Adipose tissue (tissue), 3 donors: ENCODE measurements around the gene IFNAR1. TPM values are rescaled to one million over a fixed set of nuclear protein-coding genes. Genes with fewer than 3 reads are reported as not detected.
A peak's percentile ranks its signal among the peaks of the same experiment; 100 is the strongest.
"Not testable (repeated sequence)": the region's sequence is repeated elsewhere in the genome, so short reads cannot be mapped to it uniquely, and the experiment has no call there.

ENCODE experiments used
- H3K27ac ChIP-seq: one replicate; pipeline ENCODE4 v1.5.1; 2013; ENCODE audit warnings: low read depth, low read length
- WGBS, 3 donors: extraction: QIAGEN DNeasy Blood & Tissue Kit; methylation state at CpG; one replicate each; pipeline ENCODE4 v1.1.7; 2013; 5-methylcytosine and 5-hydroxymethylcytosine counted together
- polyA plus RNA-seq, 3 donors: library from polyadenylated mRNA; stranded (reverse); fragments of 200-250 nt; gene quantifications; one replicate each; pipeline ENCODE4 v1.2.3, GENCODE V29; 2013
- donor health status: healthy with polysubstance abuse.
- donor health status: Bipolar disorder and iron deficiency.
- donor health status: healthy.

Gene IFNAR1
- polyA plus RNA-seq, 3 donors = 18.3 to 56.9 (median 26.0) TPM

GRCh38 chr21:33302055-33302454, 22.7 kb upstream of the IFNAR1 start:
- 85 to 92% (median 90%) methylated on average over 7 of the region's 7 CpGs for WGBS, 3 donors
- H3K27ac ChIP-seq = no peak overlapping the region

GRCh38 chr21:33302796-33303195, 22.0 kb upstream of the IFNAR1 start:
- no peak overlapping the region for H3K27ac ChIP-seq
- 86 to 95% (median 91%) methylated on average over 7 of the region's 7 CpGs for WGBS, 3 donors

GRCh38 chr21:33305344-33305671, 19.5 kb upstream of the IFNAR1 start:
- 86 to 97% (median 94%) methylated on average over 4 of the region's 4 CpGs for WGBS, 3 donors
- H3K27ac ChIP-seq = no peak overlapping the region

GRCh38 chr21:33305938-33306337, 18.8 kb upstream of the IFNAR1 start:
- WGBS, 3 donors = 93 to 96% (median 93%) methylated on average over 2 of the region's 2 CpGs
- no peak overlapping the region for H3K27ac ChIP-seq

GRCh38 chr21:33308586-33309490, 15.9 kb upstream of the IFNAR1 start:
- 41 to 57% (median 45%) methylated on average over 6 of the region's 6 CpGs for WGBS, 3 donors
- H3K27ac ChIP-seq = no peak overlapping the region

GRCh38 chr21:33309778-33310177, 15.0 kb upstream of the IFNAR1 start:
- 79 to 90% (median 89%) methylated on average over 1 of the region's 1 CpG for WGBS, 3 donors
- H3K27ac ChIP-seq = no peak overlapping the region

GRCh38 chr21:33312121-33312520, 12.6 kb upstream of the IFNAR1 start:
- 75 to 87% (median 85%) methylated on average over 3 of the region's 3 CpGs for WGBS, 3 donors
- no peak overlapping the region for H3K27ac ChIP-seq

- no peak overlapping the region for H3K27ac ChIP-seq
- 91 to 95% (median 95%) methylated on average over 1 of the region's 1 CpG for WGBS, 3 donors
Observed at GRCh38 chr21:33313183-33313582, 11.6 kb upstream of the IFNAR1 start.

GRCh38 chr21:33313611-33314010, 11.2 kb upstream of the IFNAR1 start:
- H3K27ac ChIP-seq = no peak overlapping the region
- WGBS, 3 donors = 83 to 92% (median 88%) methylated on average over 4 of the region's 4 CpGs

GRCh38 chr21:33314111-33314510, 10.7 kb upstream of the IFNAR1 start:
- no peak overlapping the region for H3K27ac ChIP-seq
- 74 to 82% (median 75%) methylated on average over 4 of the region's 4 CpGs for WGBS, 3 donors

GRCh38 chr21:33315946-33316710, 8.6 kb upstream of the IFNAR1 start:
- 71 to 77% (median 75%) methylated on average over 5 of the region's 5 CpGs for WGBS, 3 donors
- no peak overlapping the region for H3K27ac ChIP-seq

- 33 to 42% (median 35%) methylated on average over 6 of the region's 6 CpGs for WGBS, 3 donors
Observed at GRCh38 chr21:33317145-33317544, 7.6 kb upstream of the IFNAR1 start.

GRCh38 chr21:33317786-33318486, 6.8 kb upstream of the IFNAR1 start:
- WGBS, 3 donors = 87 to 88% (median 88%) methylated on average over 14 of the region's 14 CpGs
- H3K27ac ChIP-seq = no peak overlapping the region

More at GRCh38 chr21:33317145-33317544, 7.6 kb upstream of the IFNAR1 start:
- no peak overlapping the region for H3K27ac ChIP-seq

- 80 to 92% (median 84%) methylated on average over 17 of the region's 17 CpGs for WGBS, 3 donors
- H3K27ac ChIP-seq = not testable (repeated sequence)
Observed at GRCh38 chr21:33321005-33321404, 3.8 kb upstream of the IFNAR1 start.

- not testable (repeated sequence) for H3K27ac ChIP-seq
Observed at GRCh38 chr21:33323610-33324009, 1.2 kb upstream of the IFNAR1 start.

- WGBS, 3 donors = 0% methylated on average over 25 to 28 of the region's 28 CpGs
- peak overlapping the region; percentile 94 for H3K27ac ChIP-seq
Observed at GRCh38 chr21:33325222-33326067, 675 bp downstream of the IFNAR1 start.

- no peak overlapping the region for H3K27ac ChIP-seq
- WGBS, 3 donors = 88% methylated on average over 3 of the region's 3 CpGs
Observed at GRCh38 chr21:33327326-33327725, 2.6 kb downstream of the IFNAR1 start.

- WGBS, 3 donors = 92 to 96% (median 93%) methylated on average over 7 of the region's 7 CpGs
- H3K27ac ChIP-seq = no peak overlapping the region
Observed at GRCh38 chr21:33327792-33328433, 3.1 kb downstream of the IFNAR1 start.
